C4-2B (cell line): ENCODE results near the gene TMEM131L.
A peak's percentile ranks its signal among the peaks of the same experiment; 100 is the strongest.

ENCODE experiments used
- H3K27ac ChIP-seq: fragments of 450-650 bp; 2 replicates; pipeline ENCODE4 v1.5.1; 2017
- ZFX ChIP-seq: fragments of 450-650 bp; IDR thresholded peaks from 2 replicates; pipeline ENCODE4 v1.6.1; 2017
- TF ChIP-seq, protein P1 (sequence below): fragments of 450-650 bp; conservative IDR thresholded peaks from 2 replicates; pipeline ENCODE4 v1.5.1; 2017; ENCODE audit warnings: mild to moderate bottlenecking

The TMEM131L gene

DNA sequence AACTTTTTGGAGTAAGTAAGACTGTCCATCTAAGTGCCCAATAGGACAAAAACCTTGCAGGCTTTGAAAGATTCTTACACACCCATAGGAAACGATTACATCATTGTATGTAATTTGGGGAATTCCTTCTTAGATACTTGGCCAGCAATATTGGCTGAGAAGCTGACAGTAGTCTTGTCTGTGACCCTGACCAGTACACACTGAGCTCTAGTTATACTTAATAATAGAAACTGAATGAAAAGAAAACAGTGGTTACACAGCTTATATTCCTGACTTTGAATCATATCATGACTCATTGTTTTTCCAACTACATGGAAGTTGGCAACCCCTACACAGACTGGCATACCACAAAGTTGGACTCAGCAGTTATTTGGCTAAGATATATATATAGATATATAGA is 210.8 kb downstream of the TMEM131L start:
- no peak overlapping the region for H3K27ac ChIP-seq
- no peak for TF ChIP-seq ZFX
- TF ChIP-seq, protein P1, sequence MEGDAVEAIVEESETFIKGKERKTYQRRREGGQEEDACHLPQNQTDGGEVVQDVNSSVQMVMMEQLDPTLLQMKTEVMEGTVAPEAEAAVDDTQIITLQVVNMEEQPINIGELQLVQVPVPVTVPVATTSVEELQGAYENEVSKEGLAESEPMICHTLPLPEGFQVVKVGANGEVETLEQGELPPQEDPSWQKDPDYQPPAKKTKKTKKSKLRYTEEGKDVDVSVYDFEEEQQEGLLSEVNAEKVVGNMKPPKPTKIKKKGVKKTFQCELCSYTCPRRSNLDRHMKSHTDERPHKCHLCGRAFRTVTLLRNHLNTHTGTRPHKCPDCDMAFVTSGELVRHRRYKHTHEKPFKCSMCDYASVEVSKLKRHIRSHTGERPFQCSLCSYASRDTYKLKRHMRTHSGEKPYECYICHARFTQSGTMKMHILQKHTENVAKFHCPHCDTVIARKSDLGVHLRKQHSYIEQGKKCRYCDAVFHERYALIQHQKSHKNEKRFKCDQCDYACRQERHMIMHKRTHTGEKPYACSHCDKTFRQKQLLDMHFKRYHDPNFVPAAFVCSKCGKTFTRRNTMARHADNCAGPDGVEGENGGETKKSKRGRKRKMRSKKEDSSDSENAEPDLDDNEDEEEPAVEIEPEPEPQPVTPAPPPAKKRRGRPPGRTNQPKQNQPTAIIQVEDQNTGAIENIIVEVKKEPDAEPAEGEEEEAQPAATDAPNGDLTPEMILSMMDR, result no peak

DNA sequence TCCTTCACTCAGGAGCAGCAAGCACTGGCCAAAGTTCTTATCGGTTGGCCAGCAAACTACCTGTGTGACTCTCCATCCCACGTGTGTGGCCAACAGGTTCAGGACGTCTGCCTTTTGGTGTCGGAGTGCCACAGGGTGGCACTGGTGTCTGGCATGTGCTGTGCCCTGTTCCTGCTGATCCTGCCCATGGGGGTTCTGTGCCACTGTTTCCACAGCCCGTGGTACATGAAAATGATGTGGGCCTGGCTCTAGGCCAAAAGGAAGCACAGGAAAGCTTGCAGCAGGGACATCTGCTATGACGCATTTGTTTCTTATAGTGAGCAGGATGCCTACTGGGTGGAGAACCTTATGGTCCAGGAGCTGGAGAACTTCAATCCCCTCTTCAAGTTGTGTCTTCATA is 213.3 kb downstream of the TMEM131L start:
- no peak overlapping the region for H3K27ac ChIP-seq
- TF ChIP-seq ZFX, result no peak
- TF ChIP-seq, protein P1, result no peak

DNA sequence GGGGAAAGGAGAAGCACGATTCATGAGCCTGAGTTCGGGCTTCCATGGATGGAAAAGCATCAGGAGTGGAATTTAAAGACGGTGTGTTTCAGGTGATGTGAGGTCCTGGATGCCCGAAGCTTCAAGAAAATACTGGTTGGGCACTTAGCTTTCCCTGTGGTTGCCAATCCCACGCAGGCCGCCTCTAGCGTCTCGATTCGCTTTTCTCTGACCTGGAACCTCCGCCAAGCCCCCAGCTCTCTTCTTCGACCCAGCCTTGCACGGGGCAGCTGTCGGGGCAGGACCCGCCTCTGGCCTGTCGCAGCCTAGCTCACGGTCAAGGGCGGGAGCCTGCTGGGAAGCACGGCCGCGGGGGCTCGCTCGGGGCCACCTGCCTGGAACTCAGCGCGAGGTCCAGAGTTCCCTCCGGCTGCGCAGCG is 217.6 kb downstream of the TMEM131L start:
- no peak for TF ChIP-seq ZFX
- TF ChIP-seq, protein P1, result no peak

DNA sequence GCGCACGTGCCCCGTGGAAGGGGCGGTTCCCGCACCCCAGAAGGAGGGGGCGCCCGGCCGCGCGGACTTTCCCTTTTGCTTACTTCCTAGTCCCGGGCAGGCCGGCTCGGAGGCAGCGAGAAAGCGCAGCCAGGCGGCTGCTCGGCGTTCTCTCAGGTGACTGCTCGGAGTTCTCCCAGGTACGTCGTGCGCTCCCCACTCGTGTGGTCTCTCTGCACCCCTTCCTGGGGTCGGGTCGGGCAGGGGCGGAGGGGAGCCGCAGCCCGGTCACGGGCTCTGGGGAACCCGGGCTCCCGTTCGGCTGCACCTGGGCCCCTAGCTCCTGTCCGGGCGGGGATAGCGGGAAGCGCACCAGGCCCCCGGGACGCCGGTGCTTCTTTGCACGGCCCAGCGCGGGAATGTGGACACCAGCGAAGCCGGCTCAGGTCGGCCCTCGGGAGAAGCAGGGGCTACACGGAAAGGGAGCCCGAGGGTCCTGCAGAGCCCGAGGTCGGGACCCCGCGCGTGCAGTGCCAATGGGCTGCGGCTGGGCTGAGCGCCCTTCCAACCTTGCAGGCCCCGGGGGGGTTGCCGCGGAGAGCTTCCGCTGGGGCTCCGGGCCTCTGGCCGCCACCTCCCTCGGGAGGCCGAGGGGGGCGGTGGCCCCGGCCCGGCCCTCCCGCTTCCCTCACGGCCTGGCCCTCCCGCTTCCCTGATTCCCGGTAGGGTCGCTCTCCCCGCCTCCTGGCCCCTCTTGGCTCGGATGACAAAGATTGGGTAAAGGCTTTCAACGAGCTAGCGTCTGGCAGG is 218.2 kb downstream of the TMEM131L start, which contains the start of gene TLR2:
Gene TLR2, plus strand, starts transcription at position 99 of the 789 bp plus-strand sequence. CDS start 18,628 bp downstream, outside the sequence.
- H3K27ac ChIP-seq, result peak within 1 kb of the TSS; percentile 16; the same call in 1 of the 2 replicates
- TF ChIP-seq, protein P1, result no peak; the same call in 1 of the 2 replicates
- TF ChIP-seq ZFX, result no peak

More for the DNA sequence above, 217.6 kb downstream of the TMEM131L start:
- H3K27ac ChIP-seq, result peak overlapping the region; percentile 16; the same call in 1 of the 2 replicates

DNA sequence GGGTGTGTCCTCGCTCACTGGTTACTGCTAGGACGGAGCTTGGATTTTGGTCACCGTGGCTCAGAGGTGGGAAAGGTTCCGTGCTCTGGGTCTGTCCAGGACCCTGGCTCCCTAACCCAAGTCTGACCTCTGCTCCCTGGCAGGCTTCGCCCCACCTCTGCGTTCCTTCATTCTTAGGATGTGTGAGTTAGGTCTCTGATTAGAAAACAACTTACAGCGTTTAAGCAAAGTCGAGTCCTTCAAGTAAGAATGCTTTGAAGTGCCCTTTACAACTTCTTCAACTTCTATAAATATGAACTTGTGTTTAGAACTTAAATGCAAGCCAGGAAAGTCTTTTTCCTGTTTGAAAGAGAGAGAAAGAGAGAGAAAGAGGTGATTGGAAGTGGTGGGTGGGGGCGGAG is 218.8 kb downstream of the TMEM131L start:
- TF ChIP-seq, protein P1, result no peak
- no peak for TF ChIP-seq ZFX
- no peak overlapping the region for H3K27ac ChIP-seq
